ENCODE measurements around the gene SERPING1.
A peak's percentile ranks its signal among the peaks of the same experiment; 100 is the strongest.

SERPING1 gene

DNA sequence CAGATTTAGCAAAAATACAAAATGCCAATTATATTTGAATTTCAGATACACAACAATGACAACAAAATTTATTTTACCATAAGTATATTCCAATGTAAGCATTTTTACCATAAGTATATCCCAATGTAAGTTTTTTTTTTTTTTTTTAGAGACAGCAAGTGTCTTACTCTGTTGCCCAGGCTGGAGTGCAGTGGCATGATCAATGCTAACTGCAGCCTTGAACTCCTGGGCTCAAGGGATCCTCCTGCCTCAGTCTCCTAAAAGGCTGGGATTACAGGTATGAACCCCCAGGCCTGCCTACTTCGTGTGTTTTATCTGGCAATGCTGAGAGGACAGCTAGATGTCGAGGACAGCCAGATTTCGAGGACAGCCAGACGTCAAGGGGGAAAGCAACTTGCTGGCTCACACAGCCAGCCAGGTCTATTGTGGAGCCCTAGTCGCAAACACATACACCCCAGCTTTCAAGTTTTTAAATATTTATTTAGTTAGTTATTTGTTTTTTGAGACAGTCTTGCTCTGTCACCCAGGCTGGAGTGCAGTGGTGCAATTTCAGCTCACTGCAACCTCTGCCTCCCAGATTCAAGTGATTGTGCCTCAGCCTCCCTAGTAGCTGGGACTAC, 1.1 kb upstream of the SERPING1 start:
- WGBS, 2 donors (ENCODE audit: extremely low coverage in 2 of 2, insufficient read length in 2 of 2, insufficient replicate concordance in 1 of 2) = no CpG with 5 or more reads among the region's 5 CpGs
- Histone ChIP-seq H2BK120ac (ENCODE audit: low read depth, low read length) (no peak overlapping the region), H2BK12ac (ENCODE audit: low read length) (no peak overlapping the region)

GRCh38 chr11:57597916-57598830, 688 bp downstream of the SERPING1 start:
- H3K36me3 ChIP-seq (replicated peaks in 1 of 2; ENCODE audit: control insufficient read depth in 2 of 2, insufficient read depth in 2 of 2, low read length in 2 of 2) = peaks cover 1 to 30% of the 10 kb centered on the region in 2 donors
- peak overlapping the region; percentile 34 for H2AK5ac ChIP-seq (ENCODE audit: low read depth, low read length)
- peaks cover 26 to 35% of the 10 kb centered on the region in 2 donors for H3K4me1 ChIP-seq (ENCODE audit: control insufficient read depth in 2 of 2, insufficient read depth in 1 of 2, low read depth in 1 of 2, low read length in 2 of 2)
- H2AFZ ChIP-seq (ENCODE audit: low read length) = peak overlapping the region; percentile 39
- H2BK12ac ChIP-seq (ENCODE audit: low read length) = peak overlapping the region; percentile 11
- H2BK120ac ChIP-seq (ENCODE audit: low read depth, low read length) = peak overlapping the region; percentile 53
- peak overlapping the region; percentile 22 for H3K14ac ChIP-seq (ENCODE audit: low read length)
- H4K8ac ChIP-seq (ENCODE audit: low read depth, low read length) = no peak overlapping the region
- H2BK15ac ChIP-seq (ENCODE audit: low read length) = peak overlapping the region; percentile 50
- H3K9me3 ChIP-seq (replicated peaks in 1 of 2; ENCODE audit: control insufficient read depth in 2 of 2, insufficient read depth in 1 of 2, low read depth in 1 of 2, low read length in 2 of 2) = peaks cover 0 to 4% of the 10 kb centered on the region in 2 donors
- H3K27me3 ChIP-seq (ENCODE audit: control insufficient read depth in 3 of 3, insufficient read depth in 3 of 3, low read depth in 1 of 3, low read length in 3 of 3) = no peaks in the 10 kb centered on the region
- peak; percentile 97 for DNase-seq (ENCODE audit: low spot score)
- H3K4ac ChIP-seq (ENCODE audit: low read length) = peak overlapping the region; percentile 4
- no peaks in the 10 kb centered on the region for H3K79me1 ChIP-seq (ENCODE audit: low read depth, low read length)
- peak overlapping the region; percentile 41 for H4K91ac ChIP-seq (ENCODE audit: low read depth, low read length, poor library complexity)
- H3K23ac ChIP-seq (ENCODE audit: low read depth, low read length, poor library complexity) = no peak overlapping the region
- H3K4me2 ChIP-seq (ENCODE audit: insufficient read depth, low read length, poor library complexity, severe bottlenecking) = peak overlapping the region; percentile 75
- peak overlapping the region; percentile 98 for H3K27ac ChIP-seq (replicated peaks; ENCODE audit: low read length)
- WGBS, 2 donors (ENCODE audit: extremely low coverage in 2 of 2, insufficient read length in 2 of 2, insufficient replicate concordance in 1 of 2) = no CpG with 5 or more reads among the region's 33 CpGs
- H2BK5ac ChIP-seq (ENCODE audit: low read length) = peak overlapping the region; percentile 95
- H3K4me3 ChIP-seq (ENCODE audit: low read length in 2 of 2) = peak overlapping the region; percentile 55 to 65
- peak overlapping the region; percentile 93 for H3K18ac ChIP-seq (ENCODE audit: low read length)
- peak overlapping the region; percentile 24 for H3K9ac ChIP-seq (ENCODE audit: low read depth, low read length, poor library complexity)

More for the DNA sequence above, 1.1 kb upstream of the SERPING1 start:
- H3K14ac ChIP-seq (ENCODE audit: low read length) = no peak overlapping the region
- peaks cover 1 to 15% of the 10 kb centered on the region in 2 donors for H3K36me3 ChIP-seq (replicated peaks in 1 of 2; ENCODE audit: control insufficient read depth in 2 of 2, insufficient read depth in 2 of 2, low read length in 2 of 2)
- DNase-seq (ENCODE audit: low spot score) = no peak
- peaks cover 28 to 35% of the 10 kb centered on the region in 2 donors for H3K4me1 ChIP-seq (ENCODE audit: control insufficient read depth in 2 of 2, insufficient read depth in 1 of 2, low read depth in 1 of 2, low read length in 2 of 2)
- no peak overlapping the region for H4K91ac ChIP-seq (ENCODE audit: low read depth, low read length, poor library complexity)
- H3K4me2 ChIP-seq (ENCODE audit: insufficient read depth, low read length, poor library complexity, severe bottlenecking) = no peak overlapping the region
- H3K27me3 ChIP-seq (ENCODE audit: control insufficient read depth in 3 of 3, insufficient read depth in 3 of 3, low read depth in 1 of 3, low read length in 3 of 3) = no peaks in the 10 kb centered on the region
- H3K9me3 ChIP-seq (replicated peaks in 1 of 2; ENCODE audit: control insufficient read depth in 2 of 2, insufficient read depth in 1 of 2, low read depth in 1 of 2, low read length in 2 of 2) = no peaks in the 10 kb centered on the region
- H2BK15ac ChIP-seq (ENCODE audit: low read length) = no peak overlapping the region
- H3K4me3 ChIP-seq (ENCODE audit: low read length in 2 of 2) = no peak overlapping the region
- peak overlapping the region; percentile 5 for H2AK5ac ChIP-seq (ENCODE audit: low read depth, low read length)
- H3K27ac ChIP-seq (replicated peaks; ENCODE audit: low read length) = peak overlapping the region; percentile 98
- no peak overlapping the region for H4K8ac ChIP-seq (ENCODE audit: low read depth, low read length)
- no peak overlapping the region for H3K23ac ChIP-seq (ENCODE audit: low read depth, low read length, poor library complexity)
- peak overlapping the region; percentile 77 for H2BK5ac ChIP-seq (ENCODE audit: low read length)
- H3K18ac ChIP-seq (ENCODE audit: low read length) = peak overlapping the region; percentile 66
- no peak overlapping the region for H2AFZ ChIP-seq (ENCODE audit: low read length)
- no peak overlapping the region for H3K4ac ChIP-seq (ENCODE audit: low read length)
- no peaks in the 10 kb centered on the region for H3K79me1 ChIP-seq (ENCODE audit: low read depth, low read length)
- no peak overlapping the region for H3K9ac ChIP-seq (ENCODE audit: low read depth, low read length, poor library complexity)

DNA sequence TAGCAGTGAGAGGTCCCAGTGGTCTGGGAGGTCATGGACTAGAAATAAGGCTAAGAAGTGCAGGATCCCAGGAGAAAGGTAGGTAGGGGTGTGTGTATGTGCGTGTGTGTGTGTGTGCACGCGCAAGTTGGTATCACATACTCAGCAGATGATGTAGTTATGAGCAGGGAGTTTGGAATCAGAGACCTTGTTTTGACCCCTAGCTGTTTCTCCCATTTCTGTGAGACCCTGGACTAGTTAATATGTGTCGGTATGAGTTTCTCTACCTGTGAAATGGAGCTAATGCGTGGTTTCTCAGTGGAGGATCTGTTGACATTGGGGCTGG, 1.3 kb downstream of the SERPING1 start:
- no CpG with 5 or more reads among the region's 5 CpGs for WGBS, 2 donors (ENCODE audit: extremely low coverage in 2 of 2, insufficient read length in 2 of 2, insufficient replicate concordance in 1 of 2)
- H3K27ac ChIP-seq (replicated peaks; ENCODE audit: low read length) = peak overlapping the region; percentile 91
- peak overlapping the region; percentile 55 to 65 for H3K4me3 ChIP-seq (ENCODE audit: low read length in 2 of 2)

DNA sequence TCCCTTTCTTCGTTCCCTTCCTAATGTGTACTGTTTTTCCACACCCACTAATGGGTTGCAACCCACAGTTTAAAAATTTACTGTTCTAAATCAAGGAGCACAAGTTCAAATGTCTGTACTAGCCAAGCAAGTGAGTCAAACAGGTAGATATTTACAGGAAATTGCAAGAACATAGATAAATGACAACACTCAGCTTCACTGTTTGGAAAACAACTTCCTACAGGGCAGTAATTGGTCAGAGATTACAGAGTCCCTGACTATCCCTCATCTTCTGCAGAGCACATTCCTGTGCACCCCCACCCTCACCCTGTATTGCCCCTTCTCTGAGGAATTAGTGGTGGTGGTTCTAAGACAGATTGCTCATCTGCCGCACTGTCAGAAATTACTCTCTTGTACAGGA, 1.9 kb downstream of the SERPING1 start:
- no peak overlapping the region for H3K27ac ChIP-seq (replicated peaks; ENCODE audit: low read length)
- H3K23ac ChIP-seq (ENCODE audit: low read depth, low read length, poor library complexity) = no peak overlapping the region
- DNase-seq (ENCODE audit: low spot score) = no peak
- H2BK15ac ChIP-seq (ENCODE audit: low read length) = no peak overlapping the region
- H2AK5ac ChIP-seq (ENCODE audit: low read depth, low read length) = no peak overlapping the region
- H4K91ac ChIP-seq (ENCODE audit: low read depth, low read length, poor library complexity) = no peak overlapping the region
- no peak overlapping the region for H4K8ac ChIP-seq (ENCODE audit: low read depth, low read length)
- H3K4me3 ChIP-seq (ENCODE audit: low read length in 2 of 2) = peak overlapping the region in 1 of 2 donors; percentile 55
- no peak overlapping the region for H2AFZ ChIP-seq (ENCODE audit: low read length)
- H3K9me3 ChIP-seq (replicated peaks in 1 of 2; ENCODE audit: control insufficient read depth in 2 of 2, insufficient read depth in 1 of 2, low read depth in 1 of 2, low read length in 2 of 2) = peaks cover 0 to 4% of the 10 kb centered on the region in 2 donors
- H2BK5ac ChIP-seq (ENCODE audit: low read length) = no peak overlapping the region
- H3K4me1 ChIP-seq (ENCODE audit: control insufficient read depth in 2 of 2, insufficient read depth in 1 of 2, low read depth in 1 of 2, low read length in 2 of 2) = peaks cover 26 to 35% of the 10 kb centered on the region in 2 donors
- H2BK12ac ChIP-seq (ENCODE audit: low read length) = no peak overlapping the region
- no peaks in the 10 kb centered on the region for H3K27me3 ChIP-seq (ENCODE audit: control insufficient read depth in 3 of 3, insufficient read depth in 3 of 3, low read depth in 1 of 3, low read length in 3 of 3)
- H3K79me1 ChIP-seq (ENCODE audit: low read depth, low read length) = no peaks in the 10 kb centered on the region
- H3K9ac ChIP-seq (ENCODE audit: low read depth, low read length, poor library complexity) = no peak overlapping the region
- peak overlapping the region; percentile 75 for H3K4me2 ChIP-seq (ENCODE audit: insufficient read depth, low read length, poor library complexity, severe bottlenecking)
- no peak overlapping the region for H3K14ac ChIP-seq (ENCODE audit: low read length)
- no peak overlapping the region for H2BK120ac ChIP-seq (ENCODE audit: low read depth, low read length)
- H3K18ac ChIP-seq (ENCODE audit: low read length) = no peak overlapping the region
- no CpG with 5 or more reads among the region's 2 CpGs for WGBS, 2 donors (ENCODE audit: extremely low coverage in 2 of 2, insufficient read length in 2 of 2, insufficient replicate concordance in 1 of 2)
- peaks cover 1 to 37% of the 10 kb centered on the region in 2 donors for H3K36me3 ChIP-seq (replicated peaks in 1 of 2; ENCODE audit: control insufficient read depth in 2 of 2, insufficient read depth in 2 of 2, low read length in 2 of 2)
- H3K4ac ChIP-seq (ENCODE audit: low read length) = no peak overlapping the region

More for the DNA sequence above, 1.3 kb downstream of the SERPING1 start:
- Histone ChIP-seq H2BK120ac (ENCODE audit: low read depth, low read length) (peak overlapping the region; percentile 53), H2AFZ (ENCODE audit: low read length) (peak overlapping the region; percentile 39), H3K79me1 (ENCODE audit: low read depth, low read length) (no peaks in the 10 kb centered on the region), H3K9me3 (replicated peaks in 1 of 2; ENCODE audit: control insufficient read depth in 2 of 2, insufficient read depth in 1 of 2, low read depth in 1 of 2, low read length in 2 of 2) (peaks cover 0 to 4% of the 10 kb centered on the region in 2 donors), H3K14ac (ENCODE audit: low read length) (peak overlapping the region; percentile 22), H3K18ac (ENCODE audit: low read length) (peak overlapping the region; percentile 93), H3K36me3 (replicated peaks in 1 of 2; ENCODE audit: control insufficient read depth in 2 of 2, insufficient read depth in 2 of 2, low read length in 2 of 2) (peaks cover 1 to 32% of the 10 kb centered on the region in 2 donors), H3K4ac (ENCODE audit: low read length) (no peak overlapping the region), H2BK12ac (ENCODE audit: low read length) (peak overlapping the region; percentile 11), H3K9ac (ENCODE audit: low read depth, low read length, poor library complexity) (no peak overlapping the region), H3K4me1 (ENCODE audit: control insufficient read depth in 2 of 2, insufficient read depth in 1 of 2, low read depth in 1 of 2, low read length in 2 of 2) (peaks cover 26 to 33% of the 10 kb centered on the region in 2 donors), H3K4me2 (ENCODE audit: insufficient read depth, low read length, poor library complexity, severe bottlenecking) (peak overlapping the region; percentile 75), H4K91ac (ENCODE audit: low read depth, low read length, poor library complexity) (peak overlapping the region; percentile 41), H2BK15ac (ENCODE audit: low read length) (peak overlapping the region; percentile 50), H2BK5ac (ENCODE audit: low read length) (peak overlapping the region; percentile 95), H3K27me3 (ENCODE audit: control insufficient read depth in 3 of 3, insufficient read depth in 3 of 3, low read depth in 1 of 3, low read length in 3 of 3) (no peaks in the 10 kb centered on the region), H4K8ac (ENCODE audit: low read depth, low read length) (no peak overlapping the region), H3K23ac (ENCODE audit: low read depth, low read length, poor library complexity) (no peak overlapping the region), H2AK5ac (ENCODE audit: low read depth, low read length) (peak overlapping the region; percentile 34)
- DNase-seq (ENCODE audit: low spot score) = no peak
